Lower leg skin (tissue), 4 donors: ENCODE data around the gene SEPTIN12. TPM values are rescaled to one million over a fixed set of nuclear protein-coding genes. Genes with fewer than 3 reads are reported as not detected.

ENCODE experiments used
- DNase-seq, 2 donors: peaks; one replicate each; pipeline ENCODE4 v3.0.0-alpha.2; 2019; ENCODE audit warnings: low spot score in 2 of 2
- H3K4me3 ChIP-seq: fragments of 200-600 bp; sonication (generic); 2 replicates; pipeline ENCODE4 v1.5.1; 2017; ENCODE audit warnings: mild to moderate bottlenecking, low read depth; ENCODE audit not compliant: poor library complexity, severe bottlenecking
- CTCF ChIP-seq, 3 donors: fragments of 450-650 bp; IDR thresholded peaks; one replicate each; pipeline ENCODE4 v1.5.1; 2016; ENCODE audit warnings: antibody characterized with exemption in 3 of 3, mild to moderate bottlenecking in 3 of 3, moderate library complexity in 2 of 3
- POLR2A ChIP-seq, 2 donors: fragments of 450-650 bp; IDR thresholded peaks; one replicate each; pipeline ENCODE4 v1.6.1; 2016 to 2017; ENCODE audit warnings: antibody characterized with exemption in 2 of 2, mild to moderate bottlenecking in 1 of 2, moderate library complexity in 1 of 2
- WGBS, 2 donors: methylation state at CpG; one replicate each; pipeline ENCODE4 v1.1.5; 2018; 5-methylcytosine and 5-hydroxymethylcytosine counted together
- intact Hi-C: fragments of 100-400 bp; cut with DNase I; formaldehyde crosslinking; loops from one replicate; pipeline ENCODE4 v1.15.0; 2023; ENCODE audit warnings: low total_unique reads
- total RNA-seq, 4 donors: library from RNA; depleted of rRNA; stranded (reverse); fragments of >200 nt; gene quantifications; one replicate each; pipeline ENCODE4 v1.1.0, GENCODE V29; 2016

The SEPTIN12 gene
- total RNA-seq, result not detected

GRCh38 chr16:4787627-4788482 is at the start of gene SEPTIN12:
Gene SEPTIN12, minus strand, starts transcription at chr16:4788345. Its CDS starts 700 bp downstream, at chr16:4787645.
- no peak for DNase-seq
- TF ChIP-seq CTCF (IDR thresholded peaks at IDR 0.05) (no peak), POLR2A (IDR thresholded peaks at IDR 0.05) (no peak)
- intact Hi-C loops, result no loop called here
- H3K4me3 ChIP-seq, result no peak within 1 kb of the TSS
- 80 to 86% methylated on average over 13 to 14 of the region's 14 CpGs for WGBS, 2 donors

GRCh38 chr16:4836727-4837126 is 48.6 kb upstream of the SEPTIN12 start:
- intact Hi-C loops, result no loop called here
- DNase-seq, result no peak
- H3K4me3 ChIP-seq, result no peak overlapping the region
- WGBS, 2 donors, result 84 to 88% methylated on average over 2 of the region's 2 CpGs
- TF ChIP-seq CTCF (IDR thresholded peaks at IDR 0.05), result no peak
- TF ChIP-seq POLR2A (IDR thresholded peaks at IDR 0.05), result no peak

GRCh38 chr16:4833584-4833983 is 45.4 kb upstream of the SEPTIN12 start:
- H3K4me3 ChIP-seq, result no peak overlapping the region
- DNase-seq, result no peak
- TF ChIP-seq POLR2A (IDR thresholded peaks at IDR 0.05) (no peak), CTCF (IDR thresholded peaks at IDR 0.05) (no peak)
- WGBS, 2 donors, result 75 to 79% methylated on average over 1 of the region's 1 CpG
- intact Hi-C loops, result no loop called here

- H3K4me3 ChIP-seq, result no peak overlapping the region
- intact Hi-C loops, result no loop called here
- WGBS, 2 donors, result 81 to 85% methylated on average over 6 of the region's 6 CpGs
- DNase-seq, result no peak
- no peak for TF ChIP-seq CTCF (IDR thresholded peaks at IDR 0.05)
- no peak for TF ChIP-seq POLR2A (IDR thresholded peaks at IDR 0.05)
Measured at GRCh38 chr16:4832698-4833343, 44.7 kb upstream of the SEPTIN12 start.

GRCh38 chr16:4831616-4832015 is 43.5 kb upstream of the SEPTIN12 start:
- intact Hi-C loops, result no loop called here
- TF ChIP-seq POLR2A (IDR thresholded peaks at IDR 0.05), result no peak
- no peak for TF ChIP-seq CTCF (IDR thresholded peaks at IDR 0.05)
- WGBS, 2 donors, result 95 to 97% methylated on average over 8 of the region's 8 CpGs
- H3K4me3 ChIP-seq, result no peak overlapping the region
- DNase-seq, result no peak
